Suppressor macrophage (primary cell): ENCODE measurements around the gene TMPRSS6.
"Not testable (repeated sequence)": the region's sequence is repeated elsewhere in the genome, so short reads cannot be mapped to it uniquely, and the experiment has no call there.

Source experiments
- DNase-seq, 4 experiments: peaks; one replicate each; pipeline ENCODE4 v3.0.0-alpha.2; 2020 to 2022

TMPRSS6 gene

GRCh38 chr22:37088108-37088605 is 21.4 kb downstream of the TMPRSS6 start:
- DNase-seq, result no peak

GRCh38 chr22:37086184-37086583 is 23.3 kb downstream of the TMPRSS6 start:
- no peak for DNase-seq

GRCh38 chr22:37084385-37084784 is 25.1 kb downstream of the TMPRSS6 start:
- no peak for DNase-seq

GRCh38 chr22:37083914-37084313 is 25.6 kb downstream of the TMPRSS6 start:
- no peak for DNase-seq

- DNase-seq, result no peak
Observed at GRCh38 chr22:37082251-37082873, 27.2 kb downstream of the TMPRSS6 start.

- no peak for DNase-seq
Observed at GRCh38 chr22:37080838-37081237, 28.7 kb downstream of the TMPRSS6 start.

GRCh38 chr22:37080438-37080837 is 29.1 kb downstream of the TMPRSS6 start:
- no peak for DNase-seq

- peak; percentile 64 to 86 (median 74) for DNase-seq
Observed at GRCh38 chr22:37079668-37080171, 29.8 kb downstream of the TMPRSS6 start.

- no peak for DNase-seq
Observed at GRCh38 chr22:37079158-37079557, 30.4 kb downstream of the TMPRSS6 start.

GRCh38 chr22:37077802-37078448 is 31.6 kb downstream of the TMPRSS6 start:
- DNase-seq, result peak; percentile 55 to 80 (median 72)

- no peak for DNase-seq
Observed at GRCh38 chr22:37075822-37076433, 33.6 kb downstream of the TMPRSS6 start.

- no peak for DNase-seq
Observed at GRCh38 chr22:37075046-37075445, 34.5 kb downstream of the TMPRSS6 start.

GRCh38 chr22:37074537-37074936 is 35.0 kb downstream of the TMPRSS6 start:
- DNase-seq, result no peak

GRCh38 chr22:37072673-37073072 is 36.8 kb downstream of the TMPRSS6 start:
- no peak for DNase-seq

- DNase-seq, result not testable (repeated sequence)
Observed at GRCh38 chr22:37071850-37072592, 37.5 kb downstream of the TMPRSS6 start.

GRCh38 chr22:37070744-37071143 is 38.8 kb downstream of the TMPRSS6 start:
- DNase-seq, result no peak

- no peak for DNase-seq
Observed at GRCh38 chr22:37070334-37070733, 39.2 kb downstream of the TMPRSS6 start.

GRCh38 chr22:37069719-37070118 is 39.8 kb downstream of the TMPRSS6 start:
- no peak for DNase-seq

GRCh38 chr22:37069319-37069718 is 40.2 kb downstream of the TMPRSS6 start:
- DNase-seq, result no peak

- no peak for DNase-seq
Observed at GRCh38 chr22:37068859-37069258, 40.7 kb downstream of the TMPRSS6 start.

GRCh38 chr22:37067428-37067827 is 42.1 kb downstream of the TMPRSS6 start:
- DNase-seq, result no peak

GRCh38 chr22:37065961-37066360 is 43.6 kb downstream of the TMPRSS6 start:
- no peak for DNase-seq

- DNase-seq, result no peak
Observed at GRCh38 chr22:37065180-37065579, 44.3 kb downstream of the TMPRSS6 start.
